Activated CD8-positive, alpha-beta memory T cell treated with anti-CD3 and anti-CD28 coated beads for 36 hours (primary cell): ENCODE results near the gene ARHGAP18. TPM values are rescaled to one million over a fixed set of nuclear protein-coding genes. Genes with fewer than 3 reads are reported as not detected.

Experiments
- CTCF ChIA-PET: fragments of 350-600 bp; sonication (Branson Sonifier 250); formaldehyde crosslinking; loops from one replicate; lab custom pipeline; 2021; ENCODE audit warnings: antibody characterized with exemption; lab: Charles Lee
- POLR2A ChIA-PET: fragments of 350-600 bp; sonication (Branson Sonifier 250); formaldehyde crosslinking; loops from one replicate; lab custom pipeline; 2021; ENCODE audit warnings: antibody characterized with exemption; lab: Charles Lee
- total RNA-seq, 2 experiments: library from RNA; stranded (reverse); gene quantifications; one replicate each; pipeline ENCODE4 v1.2.3, GENCODE V29; 2021

The ARHGAP18 gene
- total RNA-seq, 2 experiments from 2014 or later = 6.6 to 7.5 TPM

DNA sequence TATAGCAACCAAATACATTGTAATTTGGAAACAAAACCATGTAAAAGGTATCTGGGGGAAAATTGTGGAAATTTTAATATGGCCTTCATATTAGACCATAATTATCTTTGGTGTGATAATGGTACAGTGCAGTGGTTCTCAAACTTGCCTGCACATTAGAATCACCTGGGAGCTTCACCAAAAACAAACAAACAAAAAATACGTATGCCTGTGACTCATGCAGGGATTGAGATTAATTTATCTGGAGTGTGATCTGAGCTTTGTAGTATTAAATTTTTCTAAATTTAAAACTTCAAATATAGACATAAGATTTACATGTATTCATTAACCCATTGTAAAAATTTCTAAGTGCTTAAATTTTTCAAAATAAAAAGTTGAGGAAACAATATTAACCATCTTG, 31.5 kb downstream of the ARHGAP18 start:
- POLR2A ChIA-PET = no interaction called here
- CTCF ChIA-PET = no interaction called here

DNA sequence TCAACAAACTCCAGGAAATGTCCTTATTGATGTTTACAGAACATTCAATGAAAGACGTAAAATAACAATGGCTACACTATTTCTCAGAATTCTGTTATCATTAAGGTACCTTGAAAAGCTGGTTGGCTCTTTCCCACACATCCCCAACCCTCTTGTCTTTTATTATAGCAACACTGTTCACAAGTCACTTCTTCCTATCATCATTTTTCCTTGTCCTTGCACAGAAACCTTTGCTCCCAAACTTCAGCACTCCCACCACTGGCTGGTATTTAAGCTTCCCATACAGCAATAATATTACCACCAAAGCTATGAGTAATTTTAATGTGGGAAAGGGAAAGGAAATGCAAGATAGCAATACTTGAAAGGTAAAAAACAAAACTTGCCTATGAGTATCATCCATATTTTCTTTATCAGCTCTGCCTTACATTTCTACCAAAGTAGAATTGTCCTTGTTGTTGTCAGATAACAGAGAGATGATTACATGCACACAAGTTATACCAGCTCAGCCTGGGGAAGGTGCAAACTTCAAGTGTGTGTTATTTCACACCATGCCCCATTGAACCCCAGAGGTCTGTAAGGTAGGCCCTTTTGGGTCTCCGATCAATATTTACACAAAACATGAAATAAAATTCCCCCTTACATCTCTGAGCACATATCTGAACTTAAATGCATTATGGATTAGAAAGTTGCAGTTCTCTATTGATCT, 32.2 kb downstream of the ARHGAP18 start:
- POLR2A ChIA-PET = no interaction called here
- CTCF ChIA-PET = interaction anchor here (2.4 kb wide), 1 partner anchor 80 kb away, joined by 6 read pairs; no protein-coding TSS in a partner anchor

DNA sequence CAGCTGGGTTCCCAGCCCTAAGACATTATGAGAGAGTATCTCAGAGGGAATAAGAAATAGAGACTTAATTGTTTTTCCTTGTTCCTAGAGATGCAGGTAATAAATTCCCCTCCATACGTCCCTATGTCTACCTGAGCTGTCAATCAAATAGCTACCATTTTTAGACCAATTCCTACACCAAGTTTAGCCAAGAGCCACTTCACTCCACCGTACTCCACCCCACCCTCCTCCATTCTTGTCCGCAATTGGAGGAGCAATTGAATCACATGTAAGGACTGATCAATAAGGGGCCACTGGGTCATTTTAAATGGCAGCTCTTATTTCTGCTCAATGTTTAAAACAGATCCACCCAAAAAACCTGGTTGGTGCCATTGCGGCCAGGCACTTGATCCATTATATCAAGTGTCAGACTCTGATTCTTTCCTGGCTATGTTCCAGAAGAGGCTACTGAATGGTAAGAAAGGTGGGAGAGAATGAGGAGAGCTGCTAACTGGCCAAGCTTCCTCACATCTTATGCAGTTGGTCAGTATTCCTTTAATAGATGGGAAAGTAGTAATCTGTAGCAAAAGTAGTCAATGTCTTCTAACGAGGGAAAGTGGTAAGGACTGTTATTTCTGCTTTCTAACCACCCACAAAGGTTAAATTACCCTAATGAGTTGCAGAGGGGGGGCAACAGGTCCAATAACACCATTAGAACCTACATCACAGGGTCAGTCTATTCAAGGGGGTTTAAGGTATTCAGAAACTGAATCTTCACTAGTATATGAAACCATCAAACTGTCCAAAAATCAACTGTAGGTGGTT, 34.1 kb downstream of the ARHGAP18 start:
- CTCF ChIA-PET = interaction anchor here (0.8 to 2.4 kb wide), 2 partner anchors 78 to 1074 kb away, joined by 3 to 6 read pairs; no protein-coding TSS in a partner anchor
- POLR2A ChIA-PET = no interaction called here

DNA sequence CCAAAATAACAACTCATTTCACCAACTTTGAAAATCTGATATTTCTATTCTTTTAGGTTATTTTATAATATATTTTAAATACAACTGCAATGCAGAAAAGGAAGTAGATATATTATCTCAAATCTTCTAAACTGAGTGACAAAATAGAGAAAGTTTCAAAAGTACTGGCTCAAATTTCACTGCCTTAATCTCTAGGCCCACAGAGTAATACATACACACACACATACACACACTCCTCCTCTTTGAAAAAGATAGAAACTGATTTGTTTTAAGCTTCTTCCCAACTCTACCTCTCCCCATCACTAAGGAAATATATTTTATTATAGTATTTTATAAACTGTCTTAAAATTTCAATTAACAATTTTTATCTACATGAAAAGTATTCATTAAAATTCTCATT, 36.2 kb downstream of the ARHGAP18 start:
- POLR2A ChIA-PET = interaction anchor here (1.0 kb wide), 1 partner anchor 10 kb away, joined by 3 read pairs; no protein-coding TSS in a partner anchor
- CTCF ChIA-PET = interaction anchor here (0.7 to 1.3 kb wide), 2 partner anchors 10 to 191 kb away, joined by 3 to 4 read pairs; no protein-coding TSS in a partner anchor

DNA sequence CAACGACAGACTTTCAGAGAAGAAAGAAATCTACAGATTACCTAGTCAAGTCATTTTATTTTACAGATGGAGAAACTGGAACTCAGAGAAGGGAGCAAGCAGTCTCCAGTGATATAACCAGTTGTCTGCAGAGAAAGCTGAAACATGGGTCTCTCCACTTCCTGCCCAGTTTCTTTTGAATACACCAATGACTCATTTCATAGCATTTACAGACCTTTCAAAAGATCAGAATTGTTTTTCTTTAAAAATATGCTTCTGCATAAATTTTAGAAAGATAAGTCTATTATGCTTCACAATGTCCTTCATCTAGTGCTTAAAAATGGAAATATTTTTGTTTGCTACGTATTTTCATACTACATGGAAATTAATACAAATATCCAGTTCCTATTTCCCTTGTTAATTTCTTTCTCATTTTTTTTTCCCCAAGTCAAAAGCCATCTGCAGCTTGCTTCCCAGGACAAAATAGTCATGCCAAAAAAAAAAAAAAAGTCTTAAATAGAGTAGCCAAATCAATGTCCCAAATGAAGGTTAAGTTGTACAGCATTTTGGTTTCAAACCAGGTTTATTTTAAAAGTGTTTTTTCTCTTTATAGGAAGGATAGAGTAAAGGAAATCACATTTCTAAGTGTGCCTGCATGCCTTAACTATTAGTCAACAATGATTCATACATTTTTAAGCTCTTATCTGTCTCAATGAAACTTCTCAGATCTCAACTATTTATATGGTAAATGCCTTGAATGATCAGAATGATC, 36.9 kb downstream of the ARHGAP18 start:
- ChIA-PET CTCF (interaction anchor here (0.7 to 1.3 kb wide), 2 partner anchors 11 to 192 kb away, joined by 3 to 4 read pairs; no protein-coding TSS in a partner anchor), POLR2A (interaction anchor here (1.0 kb wide), 1 partner anchor 11 kb away, joined by 3 read pairs; no protein-coding TSS in a partner anchor)

DNA sequence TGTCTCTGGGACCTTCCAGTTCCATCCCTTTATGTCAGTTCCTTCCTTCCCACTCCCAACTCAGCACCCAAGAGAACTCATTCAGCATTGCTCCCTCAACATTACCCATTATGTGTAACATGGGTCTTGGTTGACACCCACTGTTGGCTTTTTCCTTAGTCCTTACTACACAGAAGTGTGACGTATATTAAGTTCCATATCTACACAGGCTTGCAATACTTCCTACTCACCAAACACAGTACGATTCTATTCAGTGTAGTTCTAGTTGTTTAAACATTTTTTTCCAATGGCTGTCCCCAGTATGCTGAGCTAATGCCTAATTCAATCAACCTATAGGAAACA, 37.7 kb downstream of the ARHGAP18 start:
- ChIA-PET CTCF (interaction anchor here (1.2 to 1.6 kb wide), 4 partner anchors 12 to 58 kb away, joined by 3 to 4 read pairs (median 4); no protein-coding TSS in a partner anchor), POLR2A (no interaction called here)

DNA sequence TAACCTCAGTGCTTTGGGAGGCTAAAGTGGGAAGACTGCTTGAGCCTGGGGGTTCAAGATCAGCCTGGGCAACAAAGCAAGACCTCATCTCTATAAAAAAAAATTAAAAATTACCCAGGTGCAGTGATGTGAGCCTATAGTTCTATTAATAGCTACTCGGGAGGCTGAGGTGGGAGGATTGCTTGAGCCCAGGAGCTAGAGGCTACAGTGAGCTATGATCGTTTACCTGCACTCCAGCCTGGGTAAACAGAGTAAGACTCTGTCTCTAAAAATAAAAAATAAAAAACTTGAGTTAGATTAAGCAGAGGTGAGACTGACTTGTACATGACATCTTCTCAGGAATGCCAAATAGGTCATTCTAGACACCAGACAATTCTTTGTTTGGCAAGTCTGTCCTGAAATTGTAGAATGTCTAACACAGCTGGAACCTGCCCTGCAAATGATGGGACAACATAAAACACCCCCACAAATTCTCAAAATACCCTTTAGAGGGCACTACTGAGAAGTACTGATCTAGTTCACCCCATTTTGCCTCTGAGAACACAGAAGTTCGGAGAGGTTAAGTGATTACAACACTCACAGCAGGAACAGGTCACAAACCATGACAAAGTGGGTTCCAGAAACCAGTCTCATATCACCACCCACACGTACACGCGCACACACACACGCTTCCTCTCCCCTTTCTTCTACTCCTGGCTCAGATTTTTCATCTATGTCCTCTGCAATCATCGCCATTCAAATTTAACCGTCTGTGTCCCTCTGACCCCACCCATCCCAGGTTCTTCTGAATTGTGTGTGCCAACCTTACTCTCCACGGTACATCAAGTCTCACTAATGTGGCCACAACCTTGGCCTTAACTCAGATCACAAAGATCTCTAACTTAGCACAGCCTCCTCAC, 38.3 kb downstream of the ARHGAP18 start:
- ChIA-PET CTCF (interaction anchor here (1.0 to 1.6 kb wide), 4 partner anchors 12 to 58 kb away, joined by 3 to 4 read pairs (median 4); no protein-coding TSS in a partner anchor), POLR2A (no interaction called here)

DNA sequence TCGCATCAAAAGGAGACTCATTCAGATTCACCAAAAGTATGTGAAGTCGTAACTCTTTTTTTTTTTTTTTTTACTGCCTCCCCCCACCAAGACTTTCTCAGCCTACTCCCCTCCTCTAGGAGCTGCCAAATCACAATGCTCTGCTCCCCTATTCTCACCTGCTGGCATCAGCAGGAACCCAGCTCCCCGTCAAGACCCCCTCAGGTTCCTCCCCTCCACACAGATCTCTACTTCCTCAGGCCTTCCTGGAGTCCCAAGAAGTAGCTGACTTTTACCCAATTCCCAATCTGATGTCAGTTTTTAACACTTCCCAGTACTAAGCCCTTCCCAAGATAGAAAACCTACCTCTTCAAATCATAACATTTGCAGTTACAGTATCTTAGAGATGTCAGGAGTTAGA, 39.3 kb downstream of the ARHGAP18 start:
- CTCF ChIA-PET = interaction anchor here (1.0 to 1.6 kb wide), 2 partner anchors 13 to 48 kb away, joined by 3 to 4 read pairs; no protein-coding TSS in a partner anchor
- POLR2A ChIA-PET = no interaction called here

DNA sequence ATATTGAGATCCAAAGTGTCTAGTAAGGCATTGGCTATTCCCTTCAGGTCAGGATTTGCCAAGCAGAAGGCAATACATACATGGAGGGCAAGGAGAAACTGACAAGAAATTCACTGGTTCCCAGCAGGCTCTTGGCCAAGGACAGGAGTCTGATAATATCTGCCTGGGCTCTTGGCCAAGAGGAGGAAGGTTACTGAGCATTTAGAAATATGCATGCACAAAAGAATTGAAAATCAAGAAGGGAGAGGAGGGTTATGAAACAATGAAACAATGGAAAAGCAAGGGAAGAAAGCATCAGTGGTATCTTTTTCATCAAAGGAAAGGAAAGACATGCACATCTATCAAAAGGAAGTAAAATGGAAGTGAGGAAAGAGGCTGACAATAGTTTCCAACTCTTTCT, 42.4 kb downstream of the ARHGAP18 start:
- CTCF ChIA-PET = interaction anchor here (0.8 kb wide), 1 partner anchor 77 kb away, joined by 3 read pairs; no protein-coding TSS in a partner anchor
- POLR2A ChIA-PET = no interaction called here

DNA sequence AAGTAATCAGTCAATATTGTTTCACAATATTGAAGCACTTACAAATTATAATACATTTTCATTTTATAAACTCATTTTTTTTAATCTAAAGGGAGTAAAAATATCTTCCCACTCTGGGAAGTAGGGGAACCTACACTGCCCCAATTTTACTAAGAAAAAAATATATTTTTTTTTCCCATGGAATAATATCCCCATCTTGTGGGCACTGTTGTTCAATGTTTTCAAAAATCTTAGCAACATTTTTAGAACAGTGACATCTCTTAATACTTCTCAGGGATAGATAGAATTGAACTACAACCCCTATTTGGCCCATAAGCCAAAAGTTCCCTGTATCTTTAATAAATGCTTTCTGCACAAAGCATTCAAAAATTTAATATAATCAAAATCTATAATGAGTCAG, 42.9 kb downstream of the ARHGAP18 start:
- ChIA-PET POLR2A (no interaction called here), CTCF (no interaction called here)

DNA sequence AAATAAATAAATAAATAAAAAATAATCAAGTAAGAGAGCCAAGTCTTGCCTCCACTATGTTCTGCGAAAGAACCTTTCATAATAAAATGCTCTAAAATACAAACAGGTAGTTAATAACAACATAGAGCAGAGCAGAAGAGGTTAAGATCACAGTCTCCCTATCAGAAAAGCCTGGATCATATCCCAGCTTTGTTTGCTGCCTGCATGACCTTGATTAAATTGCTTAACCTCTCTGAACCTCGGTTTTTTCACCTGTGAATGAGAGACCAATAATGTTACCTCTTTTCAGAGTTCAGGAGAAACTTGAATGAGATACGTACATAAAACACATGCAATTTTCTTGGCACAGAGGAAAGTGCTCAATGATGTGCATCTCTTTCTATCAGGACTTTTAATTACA, 44.4 kb downstream of the ARHGAP18 start:
- ChIA-PET CTCF (no interaction called here), POLR2A (no interaction called here)

DNA sequence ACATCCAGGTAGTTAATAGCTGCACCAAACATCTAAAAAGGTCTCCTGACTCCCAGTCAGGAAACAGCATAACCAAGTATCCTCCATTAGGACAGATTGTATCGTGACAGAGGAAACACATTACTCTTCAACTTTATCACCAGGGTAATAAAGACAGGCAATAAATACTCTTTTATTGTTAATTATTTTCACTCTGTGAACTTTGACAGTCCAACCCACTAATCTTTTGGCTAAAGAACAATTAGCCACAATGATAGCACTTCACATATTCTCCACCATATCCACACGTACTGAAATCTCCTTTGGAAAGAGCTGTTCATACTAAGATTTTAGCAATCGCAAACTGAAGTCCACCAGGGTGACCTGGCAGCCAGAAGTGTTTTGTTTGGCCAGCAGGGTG, 46.4 kb downstream of the ARHGAP18 start:
- ChIA-PET CTCF (interaction anchor here (0.6 kb wide), 1 partner anchor 24 kb away, joined by 3 read pairs; no protein-coding TSS in a partner anchor), POLR2A (no interaction called here)

DNA sequence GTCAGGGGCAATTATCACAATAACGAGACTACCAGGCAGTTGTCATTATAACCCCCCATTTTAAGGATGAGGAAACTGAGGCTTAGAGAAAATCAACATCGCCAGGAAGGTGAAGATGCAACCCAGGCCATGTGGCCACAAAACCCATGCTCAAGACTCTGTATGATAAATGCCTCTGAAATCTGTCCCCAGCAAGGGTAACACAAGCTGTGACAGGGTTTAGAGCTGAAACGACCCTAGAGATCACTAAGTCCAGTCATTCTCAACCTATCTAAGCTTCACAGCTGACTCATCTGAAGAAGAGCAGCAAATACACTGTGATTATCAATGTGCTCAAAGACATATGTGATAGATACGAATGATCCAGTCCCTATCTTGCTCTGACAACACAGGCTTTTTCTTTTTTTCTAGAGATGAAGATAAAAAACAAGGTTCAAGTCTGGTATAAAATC, 47.0 kb downstream of the ARHGAP18 start:
- CTCF ChIA-PET = interaction anchor here (0.6 kb wide), 1 partner anchor 23 kb away, joined by 3 read pairs; no protein-coding TSS in a partner anchor
- POLR2A ChIA-PET = no interaction called here

DNA sequence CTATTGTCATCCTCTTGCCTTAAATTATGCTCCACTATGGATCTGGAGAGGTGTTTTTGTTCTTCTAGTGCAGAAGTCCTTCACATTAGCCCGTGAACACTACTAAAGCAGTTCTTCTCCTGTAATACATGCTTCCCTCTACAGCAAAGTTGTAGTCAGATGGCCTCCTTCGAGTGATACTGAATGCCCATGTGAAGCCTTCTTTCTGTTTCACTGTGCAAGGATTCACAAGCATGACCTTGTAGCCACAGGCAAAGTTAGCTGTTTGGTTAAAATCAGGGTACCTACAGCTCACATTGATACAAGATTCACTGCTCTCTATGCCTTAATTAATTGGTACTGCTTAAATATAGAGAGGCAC, 47.6 kb downstream of the ARHGAP18 start:
- CTCF ChIA-PET = no interaction called here
- POLR2A ChIA-PET = no interaction called here

DNA sequence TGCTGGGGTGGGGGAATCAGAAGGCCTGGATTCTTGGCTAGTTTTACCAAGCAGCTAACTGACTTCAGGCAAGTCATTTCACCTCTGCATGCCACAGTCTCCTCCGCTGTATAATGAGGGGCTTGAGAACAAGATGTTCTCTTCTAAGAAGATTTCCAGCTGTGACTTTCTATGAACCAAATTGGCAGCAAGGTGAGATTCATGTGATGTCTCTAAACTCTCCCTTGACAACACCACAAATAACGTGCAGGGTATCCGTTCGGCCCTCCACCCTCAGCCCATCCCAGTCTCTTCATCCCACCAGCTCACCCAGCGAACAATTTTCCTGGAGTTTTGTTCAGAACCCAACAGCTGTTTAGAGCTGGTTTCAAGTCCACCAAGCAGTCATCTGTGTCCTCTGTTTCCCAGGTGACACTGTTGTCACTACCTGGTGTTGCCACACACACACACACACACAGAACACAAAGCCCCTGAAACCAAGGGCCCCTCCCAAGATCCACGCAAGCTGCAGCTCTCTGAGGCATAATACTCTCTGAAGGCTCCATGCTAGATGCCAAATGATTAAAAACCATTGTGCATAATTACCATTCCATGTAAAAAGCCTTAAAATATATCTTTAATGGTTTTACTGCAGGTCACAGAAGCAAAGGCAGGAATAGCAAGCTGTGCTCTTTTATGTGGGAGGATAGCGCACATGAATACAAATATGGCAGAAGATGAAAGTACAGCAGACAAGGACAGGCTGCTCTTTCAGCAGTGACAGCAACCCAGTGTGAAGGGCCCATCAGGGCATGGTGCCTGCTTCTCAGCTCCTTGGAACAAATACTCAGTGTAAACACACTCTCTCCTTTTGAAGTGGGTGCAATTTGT, 48.2 kb downstream of the ARHGAP18 start:
- POLR2A ChIA-PET = no interaction called here
- CTCF ChIA-PET = no interaction called here

DNA sequence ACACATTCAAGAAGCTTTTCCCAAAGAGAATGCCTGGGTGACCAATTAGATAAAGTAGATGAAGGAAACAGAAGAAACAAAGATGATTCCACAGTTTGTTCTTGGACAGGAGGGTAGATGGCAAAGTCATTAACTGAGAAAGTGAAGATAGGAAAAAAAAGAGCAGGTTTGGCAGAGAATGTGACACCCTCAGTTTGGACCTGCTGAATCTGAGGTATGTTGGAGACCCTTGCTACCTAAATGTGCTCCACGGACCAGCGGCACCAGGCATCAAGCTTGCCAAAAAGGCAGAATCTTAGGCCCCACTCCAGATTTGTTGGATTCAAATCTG, 49.7 kb downstream of the ARHGAP18 start:
- POLR2A ChIA-PET = no interaction called here
- CTCF ChIA-PET = no interaction called here

DNA sequence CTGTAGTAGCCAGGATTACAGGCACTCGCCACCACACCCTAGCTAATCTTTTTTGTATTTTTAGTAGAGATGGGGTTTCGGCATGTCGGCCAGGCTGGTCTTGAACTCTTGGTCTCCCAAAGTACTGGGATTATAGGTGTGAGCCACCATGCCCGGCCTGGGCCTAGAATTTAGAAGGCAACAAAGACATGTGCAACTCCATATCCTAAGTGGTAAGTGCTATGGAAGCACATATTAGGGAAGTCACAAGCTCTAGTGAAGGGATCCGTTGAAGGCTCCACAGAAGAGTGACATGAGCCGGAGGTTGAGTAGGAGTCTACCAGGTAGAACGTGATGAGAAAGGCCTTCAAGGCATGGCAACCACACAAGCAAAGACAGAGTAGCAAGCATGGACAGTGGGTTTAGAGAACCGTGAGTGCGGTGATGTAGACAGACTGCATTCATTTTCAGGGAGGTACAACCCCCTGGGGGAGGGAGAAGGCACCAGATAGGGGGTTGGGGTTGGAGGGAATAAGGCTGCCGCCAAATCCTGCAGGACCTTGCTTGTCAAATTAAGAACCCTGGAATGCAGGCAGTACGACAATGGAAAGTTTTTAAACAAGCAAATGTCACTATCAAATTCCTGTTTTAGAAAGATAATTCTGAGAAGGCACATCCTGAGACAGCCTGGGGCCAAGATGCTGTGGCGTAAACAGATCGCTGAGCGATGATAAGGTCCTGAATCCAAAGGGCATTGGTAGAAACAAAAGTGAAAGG, 50.2 kb downstream of the ARHGAP18 start:
- POLR2A ChIA-PET = no interaction called here
- CTCF ChIA-PET = interaction anchor here (0.6 kb wide), 1 partner anchor 93 kb away, joined by 3 read pairs; no protein-coding TSS in a partner anchor
